Activated naive CD4-positive, alpha-beta T cell treated with anti-CD3 and anti-CD28 coated beads, Interleukin-2, amount 10 ng/mL, durations not matched to agents 7 days and 5 days (primary cell): ENCODE results near the gene DLG2.
"Not testable (repeated sequence)": the region's sequence is repeated elsewhere in the genome, so short reads cannot be mapped to it uniquely, and the experiment has no call there.

Source experiments
- CTCF ChIA-PET: fragments of 350-600 bp; sonication (Branson Sonifier 250); formaldehyde crosslinking; loops from one replicate; lab custom pipeline; 2021; ENCODE audit warnings: antibody characterized with exemption; lab: Charles Lee
- DNase-seq: peaks from one replicate; pipeline ENCODE4 v3.0.0-alpha.2; 2020
- H3K27ac Mint-ChIP-seq: one replicate; pipeline ENCODE4 v1.8.0; 2021; ENCODE audit warnings: mild to moderate bottlenecking, moderate library complexity, mixed read lengths
- H3K27me3 Mint-ChIP-seq: one replicate; pipeline ENCODE4 v1.8.0; 2021; ENCODE audit warnings: mild to moderate bottlenecking, mixed read lengths
- H3K36me3 Mint-ChIP-seq: one replicate; pipeline ENCODE4 v1.8.0; 2021; ENCODE audit warnings: mixed read lengths
- H3K4me1 Mint-ChIP-seq: one replicate; pipeline ENCODE4 v1.8.0; 2021; ENCODE audit warnings: mixed read lengths
- H3K4me3 Mint-ChIP-seq: one replicate; pipeline ENCODE4 v1.8.0; 2021; ENCODE audit warnings: mild to moderate bottlenecking, moderate library complexity, mixed read lengths
- H3K9me3 Mint-ChIP-seq: one replicate; pipeline ENCODE4 v1.8.0; 2021; ENCODE audit warnings: mixed read lengths

DLG2 gene

GRCh38 chr11:84886344-84886743 lies 740.8 kb downstream of the DLG2 start:
- CTCF ChIA-PET, result no interaction called here
- no peak for DNase-seq
- Mint-ChIP-seq H3K27me3 (no peaks in the 10 kb centered on the region), H3K9me3 (peaks cover 2% of the 10 kb centered on the region), H3K4me3 (no peak overlapping the region), H3K36me3 (no peaks in the 10 kb centered on the region), H3K4me1 (no peaks in the 10 kb centered on the region), H3K27ac (no peak overlapping the region)

GRCh38 chr11:84884836-84885235 lies 742.3 kb downstream of the DLG2 start:
- Mint-ChIP-seq H3K4me1 (no peaks in the 10 kb centered on the region), H3K27ac (no peak overlapping the region), H3K4me3 (no peak overlapping the region), H3K27me3 (no peaks in the 10 kb centered on the region), H3K36me3 (no peaks in the 10 kb centered on the region), H3K9me3 (peaks cover 6% of the 10 kb centered on the region)
- CTCF ChIA-PET, result no interaction called here
- DNase-seq, result no peak

- Mint-ChIP-seq H3K36me3 (no peaks in the 10 kb centered on the region), H3K4me1 (no peaks in the 10 kb centered on the region), H3K9me3 (peaks cover 10% of the 10 kb centered on the region), H3K4me3 (no peak overlapping the region), H3K27ac (no peak overlapping the region), H3K27me3 (no peaks in the 10 kb centered on the region)
- DNase-seq, result no peak
- CTCF ChIA-PET, result no interaction called here
These were observed 745.1 kb downstream of the DLG2 start for GRCh38 chr11:84882056-84882455.

DNA sequence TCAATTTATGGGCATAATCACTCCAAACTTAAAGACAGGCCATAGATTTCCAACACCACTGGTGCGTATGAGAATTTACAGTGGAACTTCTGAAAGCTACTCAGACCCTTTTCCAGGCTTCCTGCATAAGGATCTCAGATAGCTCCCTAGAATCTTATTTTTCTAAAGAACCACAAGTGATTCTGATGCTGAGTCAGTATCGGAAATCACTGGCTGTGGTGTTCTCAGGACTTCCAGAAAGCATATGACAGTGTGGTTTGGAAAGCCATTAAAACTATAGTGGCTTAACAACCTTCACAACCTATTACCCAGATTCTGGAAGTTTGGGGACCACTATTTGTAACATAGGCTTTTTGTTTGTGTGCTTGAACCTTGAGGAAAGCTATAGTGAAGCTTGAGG lies 756.0 kb downstream of the DLG2 start:
- H3K4me1 Mint-ChIP-seq, result no peaks in the 10 kb centered on the region
- no peaks in the 10 kb centered on the region for H3K36me3 Mint-ChIP-seq
- CTCF ChIA-PET, result no interaction called here
- H3K27me3 Mint-ChIP-seq, result no peaks in the 10 kb centered on the region
- peaks cover 19% of the 10 kb centered on the region for H3K9me3 Mint-ChIP-seq
- no peak overlapping the region for H3K4me3 Mint-ChIP-seq
- no peak overlapping the region for H3K27ac Mint-ChIP-seq
- no peak for DNase-seq

DNA sequence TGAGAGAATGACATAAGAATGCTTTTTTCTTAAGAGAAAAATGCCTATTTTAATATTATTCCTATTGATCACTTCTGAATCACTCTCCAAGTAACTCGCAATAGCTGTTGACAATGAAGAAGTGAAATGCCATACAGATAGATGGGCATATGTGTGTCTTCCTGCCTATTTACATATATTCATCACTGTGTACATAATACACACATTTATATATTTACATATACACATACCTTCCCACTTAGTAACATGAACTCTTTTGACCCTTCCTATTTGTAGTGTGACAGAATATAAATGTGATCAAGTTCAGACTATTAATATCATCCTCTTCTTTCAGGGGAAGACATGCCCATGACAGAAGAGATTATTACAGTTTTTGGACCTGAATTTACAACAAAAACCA lies 756.7 kb downstream of the DLG2 start:
- Mint-ChIP-seq H3K9me3 (peaks cover 20% of the 10 kb centered on the region), H3K27me3 (no peaks in the 10 kb centered on the region), H3K36me3 (no peaks in the 10 kb centered on the region), H3K4me1 (no peaks in the 10 kb centered on the region), H3K27ac (no peak overlapping the region), H3K4me3 (no peak overlapping the region)
- CTCF ChIA-PET, result no interaction called here
- DNase-seq, result no peak

DNA sequence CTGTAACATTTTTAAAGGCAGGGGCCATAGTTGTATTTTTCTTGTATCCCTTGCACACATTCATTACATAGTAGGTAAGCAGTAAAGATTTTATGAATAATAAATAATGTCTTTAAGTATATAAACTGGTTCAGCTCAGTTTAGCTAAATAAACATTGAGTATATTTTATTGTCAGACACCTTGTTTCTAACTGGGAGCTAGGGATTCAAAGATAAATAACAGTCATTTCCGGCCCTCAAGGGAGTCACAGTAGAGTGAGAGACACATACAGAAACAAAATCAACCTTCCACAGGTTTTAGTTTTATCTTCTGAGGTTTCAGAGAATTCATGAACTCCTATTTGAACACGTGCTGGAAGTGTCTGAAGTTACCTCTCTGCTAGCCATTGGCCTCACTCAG lies 760.2 kb downstream of the DLG2 start:
- no peaks in the 10 kb centered on the region for H3K27me3 Mint-ChIP-seq
- no peaks in the 10 kb centered on the region for H3K36me3 Mint-ChIP-seq
- no peak for DNase-seq
- no peaks in the 10 kb centered on the region for H3K4me1 Mint-ChIP-seq
- peaks cover 12% of the 10 kb centered on the region for H3K9me3 Mint-ChIP-seq
- no peak overlapping the region for H3K4me3 Mint-ChIP-seq
- CTCF ChIA-PET, result no interaction called here
- H3K27ac Mint-ChIP-seq, result no peak overlapping the region

DNA sequence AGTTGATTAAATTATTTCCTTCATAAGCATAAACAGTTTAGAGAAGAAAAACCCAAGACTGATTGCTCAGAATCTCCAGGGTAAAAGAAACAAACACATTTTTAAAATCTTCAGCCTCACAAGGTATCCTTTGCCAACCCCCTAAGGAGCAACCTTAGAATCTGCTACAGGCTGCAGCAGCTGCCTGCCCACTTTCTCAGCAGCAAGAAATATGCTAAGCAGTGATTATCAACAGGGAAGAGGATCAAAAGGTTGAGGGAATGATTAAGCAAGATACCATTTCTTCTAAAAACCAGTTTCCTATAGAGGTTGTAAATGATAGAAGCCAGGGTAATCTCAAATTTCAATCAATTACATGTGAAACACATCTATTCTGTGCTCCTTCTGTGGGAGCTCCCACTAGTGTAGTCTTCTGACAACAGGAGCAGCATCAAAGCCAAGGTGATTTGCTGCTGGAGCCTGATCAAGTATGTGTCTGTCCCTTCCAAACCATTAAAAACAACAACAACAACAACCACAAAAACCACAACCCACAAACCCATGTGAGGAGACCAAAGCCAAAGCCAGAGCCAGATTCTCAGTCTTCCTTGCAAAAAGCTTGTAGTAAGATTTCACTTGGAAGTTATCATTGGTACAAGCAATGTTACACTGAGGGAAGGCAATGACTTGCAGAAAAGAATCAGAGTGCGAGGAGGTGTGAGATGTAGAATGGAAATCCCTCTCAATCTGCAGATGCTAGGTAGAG lies 761.2 kb downstream of the DLG2 start:
- Mint-ChIP-seq H3K4me1 (no peaks in the 10 kb centered on the region), H3K4me3 (no peak overlapping the region), H3K27me3 (no peaks in the 10 kb centered on the region), H3K27ac (peak overlapping the region; percentile 11), H3K36me3 (no peaks in the 10 kb centered on the region), H3K9me3 (peaks cover 10% of the 10 kb centered on the region)
- no peak for DNase-seq
- CTCF ChIA-PET, result no interaction called here

GRCh38 chr11:84865257-84865656 lies 761.9 kb downstream of the DLG2 start:
- CTCF ChIA-PET, result no interaction called here
- Mint-ChIP-seq H3K27me3 (no peaks in the 10 kb centered on the region), H3K4me1 (no peaks in the 10 kb centered on the region), H3K36me3 (no peaks in the 10 kb centered on the region), H3K4me3 (no peak overlapping the region), H3K9me3 (peaks cover 10% of the 10 kb centered on the region), H3K27ac (no peak overlapping the region)
- no peak for DNase-seq

GRCh38 chr11:84857746-84858145 lies 769.4 kb downstream of the DLG2 start:
- CTCF ChIA-PET, result no interaction called here
- DNase-seq, result no peak
- no peak overlapping the region for H3K27ac Mint-ChIP-seq
- H3K4me3 Mint-ChIP-seq, result no peak overlapping the region
- no peaks in the 10 kb centered on the region for H3K36me3 Mint-ChIP-seq
- H3K4me1 Mint-ChIP-seq, result no peaks in the 10 kb centered on the region
- H3K9me3 Mint-ChIP-seq, result peaks cover 6% of the 10 kb centered on the region
- H3K27me3 Mint-ChIP-seq, result no peaks in the 10 kb centered on the region

- H3K27me3 Mint-ChIP-seq, result no peaks in the 10 kb centered on the region
- H3K4me1 Mint-ChIP-seq, result no peaks in the 10 kb centered on the region
- no peak for DNase-seq
- no peak overlapping the region for H3K27ac Mint-ChIP-seq
- H3K36me3 Mint-ChIP-seq, result no peaks in the 10 kb centered on the region
- H3K9me3 Mint-ChIP-seq, result peaks cover 6% of the 10 kb centered on the region
- CTCF ChIA-PET, result no interaction called here
- no peak overlapping the region for H3K4me3 Mint-ChIP-seq
These were observed 771.5 kb downstream of the DLG2 start for GRCh38 chr11:84855508-84856245.

- H3K27ac Mint-ChIP-seq, result no peak overlapping the region
- H3K4me1 Mint-ChIP-seq, result no peaks in the 10 kb centered on the region
- peaks cover 7% of the 10 kb centered on the region for H3K9me3 Mint-ChIP-seq
- CTCF ChIA-PET, result no interaction called here
- no peak overlapping the region for H3K4me3 Mint-ChIP-seq
- no peaks in the 10 kb centered on the region for H3K36me3 Mint-ChIP-seq
- DNase-seq, result no peak
- no peaks in the 10 kb centered on the region for H3K27me3 Mint-ChIP-seq
These were observed 772.7 kb downstream of the DLG2 start for GRCh38 chr11:84854498-84854880.

DNA sequence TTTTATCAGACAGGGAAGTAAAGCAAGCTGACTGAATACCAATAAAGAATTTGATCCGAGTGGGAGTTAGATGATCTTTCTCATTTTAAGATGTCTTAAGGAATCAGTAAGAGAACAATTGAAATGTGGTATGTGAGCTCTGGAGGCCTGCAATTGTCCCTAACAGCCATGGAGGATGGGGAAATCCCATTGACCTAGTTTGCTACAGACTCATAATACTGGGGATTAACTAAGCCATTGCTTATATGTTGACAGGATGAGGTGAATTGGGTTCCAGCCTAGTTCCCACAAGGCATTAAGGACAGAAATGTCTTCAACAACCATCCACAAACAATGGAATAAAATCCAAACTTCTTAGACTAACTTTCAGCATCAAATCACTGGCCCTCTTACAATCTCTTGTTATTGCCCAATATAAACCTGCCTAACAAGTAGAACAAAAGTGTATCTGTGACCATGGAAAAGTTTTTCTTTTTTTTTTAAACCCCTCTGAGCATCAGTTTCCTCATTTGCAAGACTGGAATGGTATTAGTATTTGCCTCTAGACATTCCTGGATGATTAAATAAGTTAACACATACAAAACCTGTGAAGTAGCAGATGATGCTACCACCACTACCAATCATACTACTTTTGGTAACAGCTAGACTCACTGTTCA lies 773.2 kb downstream of the DLG2 start:
- Mint-ChIP-seq H3K27ac (no peak overlapping the region), H3K4me3 (no peak overlapping the region), H3K27me3 (no peaks in the 10 kb centered on the region), H3K9me3 (peaks cover 10% of the 10 kb centered on the region), H3K4me1 (no peaks in the 10 kb centered on the region), H3K36me3 (no peaks in the 10 kb centered on the region)
- CTCF ChIA-PET, result no interaction called here
- no peak for DNase-seq

DNA sequence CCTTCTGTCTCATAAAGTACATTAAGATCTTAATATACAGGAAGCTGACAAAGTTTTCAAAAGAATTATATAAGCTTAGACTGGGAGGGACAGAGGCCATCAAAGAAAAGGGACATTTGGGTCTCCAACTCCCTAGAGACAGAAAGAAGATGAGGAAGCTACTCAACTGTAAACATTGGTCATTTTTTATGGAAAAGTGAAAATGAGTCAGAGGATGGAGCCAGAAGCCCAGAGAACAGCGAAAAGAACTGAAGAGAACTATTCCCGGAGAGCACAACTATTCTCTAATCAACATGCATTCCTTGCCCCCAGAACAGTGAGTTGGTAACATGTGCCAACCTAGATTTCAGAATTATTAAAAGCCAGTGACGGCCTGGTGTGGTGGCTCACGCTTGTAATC lies 779.3 kb downstream of the DLG2 start:
- Mint-ChIP-seq H3K4me1 (no peaks in the 10 kb centered on the region), H3K4me3 (no peak overlapping the region), H3K27me3 (no peaks in the 10 kb centered on the region), H3K36me3 (no peaks in the 10 kb centered on the region), H3K9me3 (peaks cover 17% of the 10 kb centered on the region), H3K27ac (peak overlapping the region; percentile 21)
- DNase-seq, result no peak
- CTCF ChIA-PET, result no interaction called here

- peaks cover 13% of the 10 kb centered on the region for H3K9me3 Mint-ChIP-seq
- not testable (repeated sequence) for H3K27ac Mint-ChIP-seq
These were observed 786.9 kb downstream of the DLG2 start for GRCh38 chr11:84840201-84840600.

More at GRCh38 chr11:84840201-84840600, 786.9 kb downstream of the DLG2 start:
- DNase-seq, H3K4me3 Mint-ChIP-seq, H3K27me3 Mint-ChIP-seq, H3K36me3 Mint-ChIP-seq, CTCF ChIA-PET, H3K4me1 Mint-ChIP-seq: not testable (repeated sequence)
